ENCODE results near the gene FLNA. TPM values are rescaled to one million over a fixed set of nuclear protein-coding genes. Genes with fewer than 3 reads are reported as not detected.

FLNA gene
- total and polyA plus RNA-seq, 2 of the 13 experiments (the other 11 are each of a cell fraction or from before 2014, with no cell fraction given) = 83.4 to 174 TPM

GRCh38 chrX:154403858-154404257 is 29.4 kb upstream of the FLNA start (continued):
- no peak for TF ChIP-seq ZNF407 (CRISPR knock-in tag; IDR thresholded peaks at IDR 0.05; ENCODE audit: not compliant biosample characterization)

- WGBS (ENCODE audit: low lambda C conversion rate) = 96% methylated on average over 3 of the region's 10 CpGs
- no peak for DNase-seq (ENCODE audit: low spot score)
- FAIRE-seq = no peak
- H3K4me3 ChIP-seq (replicated peaks in 1 of 3; ENCODE audit: insufficient read depth in 1 of 3, low read depth in 2 of 3, low read length in 3 of 3) = no peak overlapping the region
- peaks cover 34% of the 10 kb centered on the region for H3K4me1 ChIP-seq (ENCODE audit: insufficient read depth, low read length)
- peaks cover 6 to 22% of the 10 kb centered on the region in 2 experiments; a peak in 4 of 5 replicates for H3K36me3 ChIP-seq (replicated peaks in 1 of 2; ENCODE audit: control insufficient read depth in 1 of 2, insufficient read depth in 2 of 2, low read length in 2 of 2)
- H3K27ac ChIP-seq (ENCODE audit: extremely low read length, insufficient read depth, low read length) = no peak overlapping the region
- H3K27me3 ChIP-seq (ENCODE audit: control insufficient read depth in 1 of 2, insufficient read depth in 2 of 2, low read length in 2 of 2) = no peaks in the 10 kb centered on the region; a peak in 1 of 5 replicates
- in situ Hi-C loops (cut with HindIII; ENCODE audit: extremely low pct_ligation_motif_present, low pct_unique_long_range_greater_than_20kb) (loop anchor here (25.0 kb wide), 1 partner anchor 134 kb away; the partner anchor contains the start of genes G6PD and IKBKG), intact Hi-C loops (cut with micrococcal nuclease; ENCODE audit: unreplicated experiment) (no loop called here)
- CTCF ChIA-PET (ENCODE audit: low intra/inter-chr PET ratio, low total read pairs) = no interaction called here
- TF ChIP-seq EP300 (IDR thresholded peaks at IDR 0.05; ENCODE audit: low read depth in 2 of 2, low read length in 2 of 2) = no peak
- TF ChIP-seq EP300 (CRISPR knock-in tag; IDR thresholded peaks at IDR 0.05; ENCODE audit: borderline replicate concordance) = no peak
- TF ChIP-seq SMAD1 (CRISPR knock-in tag; IDR thresholded peaks at IDR 0.05; ENCODE audit: borderline replicate concordance, low read depth) = no peak
- no peak for TF ChIP-seq ZNF264 (CRISPR knock-in tag; IDR thresholded peaks at IDR 0.05)
- TF ChIP-seq KLF9 (CRISPR knock-in tag; IDR thresholded peaks at IDR 0.05; ENCODE audit: low read depth) = no peak
- no peak for TF ChIP-seq MXI1 (IDR thresholded peaks at IDR 0.05; ENCODE audit: borderline replicate concordance, low read depth, low read length)
- TF ChIP-seq KLF11 (CRISPR knock-in tag; IDR thresholded peaks at IDR 0.05) = no peak
- no peak for TF ChIP-seq ZFP62 (CRISPR knock-in tag; IDR thresholded peaks at IDR 0.05)
- TF ChIP-seq, protein P1, sequence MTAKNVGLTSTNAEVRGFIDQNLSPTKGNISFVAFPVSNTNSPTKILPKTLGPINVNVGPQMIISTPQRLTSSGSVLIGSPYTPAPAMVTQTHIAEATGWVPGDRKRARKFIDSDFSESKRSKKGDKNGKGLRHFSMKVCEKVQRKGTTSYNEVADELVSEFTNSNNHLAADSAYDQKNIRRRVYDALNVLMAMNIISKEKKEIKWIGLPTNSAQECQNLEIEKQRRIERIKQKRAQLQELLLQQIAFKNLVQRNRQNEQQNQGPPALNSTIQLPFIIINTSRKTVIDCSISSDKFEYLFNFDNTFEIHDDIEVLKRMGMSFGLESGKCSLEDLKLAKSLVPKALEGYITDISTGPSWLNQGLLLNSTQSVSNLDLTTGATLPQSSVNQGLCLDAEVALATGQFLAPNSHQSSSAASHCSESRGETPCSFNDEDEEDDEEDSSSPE (CRISPR knock-in tag; IDR thresholded peaks at IDR 0.05) = no peak
- no peak for TF ChIP-seq TEAD2 (CRISPR knock-in tag; IDR thresholded peaks at IDR 0.05)
- no peak for TF ChIP-seq ISX (CRISPR knock-in tag; conservative IDR thresholded peaks at IDR 0.05)
- H4K20me1 ChIP-seq (ENCODE audit: insufficient read depth, low read length) = peaks cover 21% of the 10 kb centered on the region; the same call in 1 of the 2 replicates
- BruUV-seq (replicated peaks) = no TSS peak
- no peak overlapping the region for H3K4me2 ChIP-seq (ENCODE audit: low read depth, low read length)
- no peak overlapping the region for H2AFZ ChIP-seq (ENCODE audit: low read length)
- POLR2A ChIA-PET = interaction anchor here (1.2 kb wide), 1 partner anchor 8 kb away, joined by 3 read pairs; the partner anchor contains the start of gene TAFAZZIN
- peaks cover 15% of the 10 kb centered on the region for H3K79me2 ChIP-seq (ENCODE audit: insufficient read depth, low read length)
- peak; percentile 18 for ATAC-seq
- no peaks in the 10 kb centered on the region for H3K9me3 ChIP-seq (ENCODE audit: low read length)
- no peak overlapping the region for H3K9ac ChIP-seq (ENCODE audit: insufficient read depth, low read depth, low read length)
These were observed 28.8 kb upstream of the FLNA start for GRCh38 chrX:154403192-154403591.

All from HepG2 (cell line).